A549 (cell line): ENCODE results near the gene CTNNBIP1. TPM values are rescaled to one million over a fixed set of nuclear protein-coding genes. Genes with fewer than 3 reads are reported as not detected.

Source experiments
- ATAC-seq, 2 experiments: fragments of 200-7000 bp in 1 of 2; fragments of >200 bp in 1 of 2; cut with Nextera tagmentation in 1 of 2; cut with Tn5 transposase in 1 of 2; 3 replicates each; pipeline versions ENCODE4 v1.8.0 to v1.9.1; 2018 to 2020; ENCODE audit warnings: mild to moderate bottlenecking in 1 of 2, moderate library complexity in 1 of 2
- CTCF ChIA-PET: fragments of 300-600 bp; sonication (Branson Sonifier 250); formaldehyde crosslinking; extraction: SDS; loops from one replicate; lab custom pipeline; 2021; ENCODE audit warnings: antibody characterized with exemption, inconsistent platforms; lab: Yijun Ruan, JAX
- POLR2A ChIA-PET: fragments of 350-600 bp; formaldehyde crosslinking; extraction: SDS; loops from one replicate; lab custom pipeline; 2021; ENCODE audit warnings: antibody characterized with exemption, inconsistent platforms; lab: Yijun Ruan, JAX
- DNase-seq, 2 experiments: peaks; one replicate each; pipeline versions ENCODE4 v3.0.0 to v3.0.0-alpha.2; 2011 to 2016; ENCODE audit warnings: low read depth in 1 of 2, low spot score in 1 of 2
- FAIRE-seq: peaks from 2 replicates; lab custom pipeline; 2011; peaks lifted over from hg19 to GRCh38; lab: Jason Lieb, UNC
- H3K27ac ChIP-seq, 2 experiments: fragments of >200 bp; sonication (Bioruptor Twin); formaldehyde crosslinking; 3 replicates each; pipeline ENCODE4 v1.5.1; 2016 to 2017
- H3K4me1 ChIP-seq: fragments of >200 bp; sonication (Bioruptor Twin); formaldehyde crosslinking; 3 replicates; pipeline ENCODE4 v1.6.1; 2016
- H3K4me2 ChIP-seq: fragments of >200 bp; sonication (Bioruptor Twin); formaldehyde crosslinking; 3 replicates; pipeline ENCODE4 v1.6.1; 2016
- H3K4me3 ChIP-seq: fragments of >200 bp; sonication (Bioruptor Twin); formaldehyde crosslinking; 3 replicates; pipeline ENCODE4 v1.5.1; 2016
- H3K9me3 ChIP-seq: fragments of >200 bp; sonication (Bioruptor Twin); formaldehyde crosslinking; 3 replicates; pipeline ENCODE4 v1.6.1; 2016
- BHLHE40 ChIP-seq: IDR thresholded peaks from 2 replicates; pipeline ENCODE4 v1.6.1; 2012; ENCODE audit warnings: low read depth, low read length, inconsistent platforms
- CBX2 ChIP-seq: fragments of 200-600 bp; sonication (generic); IDR thresholded peaks from 2 replicates; pipeline ENCODE4 v1.6.1; 2016; ENCODE audit warnings: low read depth, mild to moderate bottlenecking, borderline replicate concordance
- CBX8 ChIP-seq: fragments of 200-600 bp; sonication (generic); IDR thresholded peaks from 2 replicates; pipeline ENCODE4 v1.6.1; 2016
- CEBPB ChIP-seq, 2 experiments: fragments of >200 bp in 1 of 2; sonication (Bioruptor Twin) in 1 of 2; formaldehyde crosslinking in 1 of 2; IDR thresholded peaks; 2 replicates each; pipeline ENCODE4 v1.6.1; 2012 to 2016
- CHD2 ChIP-seq: fragments of 150-350 bp; IDR thresholded peaks from 2 replicates; pipeline ENCODE4 v1.6.1; 2014; ENCODE audit warnings: low read length; ENCODE audit not compliant: partially characterized antibody
- EHF ChIP-seq: fragments of 250-450 bp; sonication (Bioruptor Pico); IDR thresholded peaks from 2 replicates; pipeline ENCODE4 v1.5.0; 2020; ENCODE audit warnings: mild to moderate bottlenecking
- GATA3 ChIP-seq: IDR thresholded peaks from 2 replicates; pipeline ENCODE4 v1.6.1; 2012; ENCODE audit warnings: borderline replicate concordance
- HMGXB4 ChIP-seq: fragments of 250-450 bp; sonication (Bioruptor Pico); IDR thresholded peaks from 2 replicates; pipeline ENCODE4 v1.5.0; 2021; ENCODE audit warnings: mild to moderate bottlenecking, moderate library complexity, borderline replicate concordance
- HOXA7 ChIP-seq: fragments of 250-450 bp; sonication (Bioruptor Pico); IDR thresholded peaks from 2 replicates; pipeline ENCODE4 v1.5.0; 2020; ENCODE audit warnings: mild to moderate bottlenecking, moderate library complexity
- HOXB5 ChIP-seq: fragments of 250-450 bp; sonication (Bioruptor Pico); IDR thresholded peaks from 2 replicates; pipeline ENCODE4 v1.5.0; 2020; ENCODE audit warnings: mild to moderate bottlenecking, moderate library complexity
- JUN ChIP-seq, 2 experiments: fragments of >200 bp; sonication (Bioruptor Twin); formaldehyde crosslinking; IDR thresholded peaks; 2 replicates in 1 of 2; 3 replicates in 1 of 2; pipeline ENCODE4 v1.6.1; 2016 to 2017
- MAFK ChIP-seq: fragments of 450-650 bp; IDR thresholded peaks from 2 replicates; pipeline ENCODE4 v1.6.1; 2014; ENCODE audit not compliant: partially characterized antibody
- MAX ChIP-seq: IDR thresholded peaks from 2 replicates; pipeline ENCODE4 v1.6.1; 2012
- MYC ChIP-seq: IDR thresholded peaks from 2 replicates; pipeline ENCODE4 v1.6.1; 2012; ENCODE audit warnings: mild to moderate bottlenecking, inconsistent platforms, low read length, improper control_type of control experiment, borderline replicate concordance
- NFE2L2 ChIP-seq: fragments of 150-350 bp; conservative IDR thresholded peaks from 2 replicates; pipeline ENCODE4 v1.6.1; 2014; ENCODE audit warnings: low read length
- NPAS2 ChIP-seq: fragments of 250-450 bp; sonication (Bioruptor Pico); IDR thresholded peaks from 2 replicates; pipeline ENCODE4 v1.8.0; 2022; ENCODE audit warnings: mild to moderate bottlenecking, moderate library complexity, borderline replicate concordance
- NR3C1 ChIP-seq: fragments of >200 bp; sonication (Bioruptor Twin); formaldehyde crosslinking; IDR thresholded peaks from 3 replicates; pipeline ENCODE4 v1.6.1; 2017
- PHF8 ChIP-seq: fragments of 200-600 bp; sonication (generic); IDR thresholded peaks from 2 replicates; pipeline ENCODE4 v1.6.1; 2016; ENCODE audit warnings: low read depth, mild to moderate bottlenecking, antibody characterized with exemption, moderate library complexity, borderline replicate concordance
- POLR2AphosphoS2 ChIP-seq: conservative IDR thresholded peaks from 2 replicates; pipeline ENCODE4 v1.6.1; 2012; ENCODE audit warnings: low read length, improper control_type of control experiment, inconsistent platforms
- RARB ChIP-seq: fragments of 250-450 bp; sonication (Bioruptor Pico); IDR thresholded peaks from 2 replicates; pipeline ENCODE4 v1.8.0; 2021; ENCODE audit warnings: mild to moderate bottlenecking, moderate library complexity
- RCOR1 ChIP-seq: fragments of 150-350 bp; IDR thresholded peaks from 2 replicates; pipeline ENCODE4 v1.6.1; 2014; ENCODE audit warnings: antibody characterized with exemption, low read length, low read depth
- RNF2 ChIP-seq: fragments of 200-600 bp; sonication (generic); IDR thresholded peaks from 2 replicates; pipeline ENCODE4 v1.6.1; 2016; ENCODE audit warnings: low read depth, mild to moderate bottlenecking, antibody characterized with exemption, moderate library complexity, borderline replicate concordance
- SMC3 ChIP-seq: fragments of >200 bp; sonication (Bioruptor Twin); formaldehyde crosslinking; IDR thresholded peaks from 3 replicates; pipeline ENCODE4 v1.6.1; 2018; ENCODE audit warnings: inconsistent platforms
- TFCP2L1 ChIP-seq: fragments of 250-450 bp; sonication (Bioruptor Pico); IDR thresholded peaks from 2 replicates; pipeline ENCODE4 v1.5.0; 2021; ENCODE audit warnings: mild to moderate bottlenecking
- TP53 ChIP-seq: fragments of 250-450 bp; sonication (Bioruptor Pico); IDR thresholded peaks from 2 replicates; pipeline ENCODE4 v1.5.0; 2021; ENCODE audit warnings: mild to moderate bottlenecking, moderate library complexity
- USF2 ChIP-seq: fragments of 450-650 bp; IDR thresholded peaks from 2 replicates; pipeline ENCODE4 v1.6.1; 2014; ENCODE audit warnings: antibody characterized with exemption
- ZC3H11A ChIP-seq: fragments of 450-650 bp; IDR thresholded peaks from 2 replicates; pipeline ENCODE4 v1.6.1; 2014; ENCODE audit warnings: antibody characterized with exemption, mild to moderate bottlenecking
- ZFP36 ChIP-seq: fragments of 450-650 bp; IDR thresholded peaks from 2 replicates; pipeline ENCODE4 v1.6.1; 2014; ENCODE audit warnings: borderline replicate concordance; ENCODE audit not compliant: partially characterized antibody
- ZSCAN20 ChIP-seq: fragments of 250-450 bp; sonication (Bioruptor Pico); IDR thresholded peaks from 2 replicates; pipeline ENCODE4 v1.8.0; 2022; ENCODE audit warnings: mild to moderate bottlenecking, moderate library complexity
- WGBS: methylation state at CpG from one replicate; pipeline ENCODE4 v1.1.6; 2017; ENCODE audit errors: missing lambda C conversion rate; 5-methylcytosine and 5-hydroxymethylcytosine counted together
- polyA plus RNA-seq, 4 experiments: library from polyadenylated mRNA; depleted of rRNA in 3 of 4; stranded (reverse); fragments of >200 nt; fragmentation: RNase III in 1 of 4; extraction: RNeasy Plus Mini Kit Qiagen cat#74134 plus additional on column Dnase treatment in 1 of 4; gene quantifications; 2 replicates in 3 of 4; 3 replicates in 1 of 4; pipeline ENCODE4 v1.2.3, GENCODE V29; 2011 to 2017

The CTNNBIP1 gene
- polyA plus RNA-seq, 2 of the 4 experiments (the other 2 are of a cell fraction) = 5.6 to 10.4 TPM

GRCh38 chr1:9882945-9883303 lies 27.1 kb downstream of the CTNNBIP1 start:
- H3K27ac ChIP-seq = no peak overlapping the region
- 92% methylated on average over 10 of the region's 12 CpGs for WGBS
- POLR2A ChIA-PET = no interaction called here
- TF ChIP-seq TP53 = no peak
- no peak for TF ChIP-seq USF2
- no peak for TF ChIP-seq GATA3
- no peak for TF ChIP-seq TFCP2L1 (CRISPR knock-in tag)
- no peak for TF ChIP-seq POLR2AphosphoS2
- no peak for TF ChIP-seq ZSCAN20
- TF ChIP-seq HOXA7 (CRISPR knock-in tag) = no peak
- no peak for TF ChIP-seq NR3C1
- no peak for TF ChIP-seq BHLHE40
- no peak for TF ChIP-seq MAFK
- TF ChIP-seq EHF = no peak
- TF ChIP-seq HOXB5 = no peak
- TF ChIP-seq NPAS2 (CRISPR knock-in tag) = no peak
- TF ChIP-seq NFE2L2 = no peak
- no peak for TF ChIP-seq RNF2
- no peaks in the 10 kb centered on the region for H3K9me3 ChIP-seq
- no peak overlapping the region for H3K4me2 ChIP-seq
- ATAC-seq (no peak), FAIRE-seq (no peak), DNase-seq (no peak)
- H3K4me1 ChIP-seq = no peaks in the 10 kb centered on the region
- no peak overlapping the region for H3K4me3 ChIP-seq
- CTCF ChIA-PET = interaction anchor here (0.7 to 1.4 kb wide), 3 partner anchors 15 to 108 kb away, joined by 3 to 5 read pairs (median 3); no protein-coding TSS in a partner anchor

GRCh38 chr1:9882296-9882944 lies 27.6 kb downstream of the CTNNBIP1 start:
- 88% methylated on average over 12 of the region's 12 CpGs for WGBS
- DNase-seq (no peak), ATAC-seq (no peak), FAIRE-seq (no peak)
- POLR2A ChIA-PET = no interaction called here
- no peak overlapping the region for H3K4me3 ChIP-seq
- H3K9me3 ChIP-seq = no peaks in the 10 kb centered on the region
- CTCF ChIA-PET = interaction anchor here (0.7 to 1.4 kb wide), 3 partner anchors 14 to 108 kb away, joined by 3 to 5 read pairs (median 3); no protein-coding TSS in a partner anchor
- H3K4me1 ChIP-seq = no peaks in the 10 kb centered on the region
- H3K4me2 ChIP-seq = no peak overlapping the region
- TF ChIP-seq HMGXB4 (CRISPR knock-in tag) = no peak
- no peak for TF ChIP-seq NFE2L2
- TF ChIP-seq CBX2 = no peak
- TF ChIP-seq RCOR1 = no peak
- no peak for TF ChIP-seq JUN (IDR thresholded peaks at IDR 0.05)
- no peak for TF ChIP-seq MAX
- no peak for TF ChIP-seq CBX8
- no peak for TF ChIP-seq POLR2AphosphoS2
- no peak for TF ChIP-seq CEBPB (IDR thresholded peaks at IDR 0.05)
- TF ChIP-seq USF2 = no peak
- TF ChIP-seq EHF = no peak
- no peak for TF ChIP-seq PHF8
- TF ChIP-seq ZC3H11A = no peak
- no peak for TF ChIP-seq CHD2
- TF ChIP-seq SMC3 = no peak
- no peak for TF ChIP-seq MYC
- no peak for TF ChIP-seq TP53
- TF ChIP-seq ZFP36 = no peak
- no peak for TF ChIP-seq RARB (CRISPR knock-in tag)
- no peak overlapping the region for H3K27ac ChIP-seq
